Breast epithelium (tissue), 4 donors: ENCODE measurements around the gene LRRC57. TPM values are rescaled to one million over a fixed set of nuclear protein-coding genes. Genes with fewer than 3 reads are reported as not detected.

Source experiments
- DNase-seq, 2 donors: peaks; one replicate each; pipeline ENCODE4 v3.0.0-alpha.2; 2019; ENCODE audit warnings: low spot score in 2 of 2
- H3K27ac ChIP-seq, 2 donors: fragments of 200-600 bp; sonication (generic) in 1 of 2; one replicate each; pipeline ENCODE4 v1.5.1; 2016 to 2019; ENCODE audit warnings: mild to moderate bottlenecking in 1 of 2
- H3K27me3 ChIP-seq, 2 donors: fragments of 200-600 bp; sonication (generic) in 1 of 2; one replicate each; pipeline versions ENCODE4 v1.5.1 to v1.6.0; 2017 to 2019; ENCODE audit warnings: control low read depth in 1 of 2, mild to moderate bottlenecking in 1 of 2
- H3K36me3 ChIP-seq: fragments of 200-600 bp; one replicate; pipeline ENCODE4 v1.5.1; 2019
- H3K4me1 ChIP-seq, 2 donors: fragments of 200-600 bp; sonication (generic); one replicate each; pipeline ENCODE4 v1.5.1; 2016 to 2019; ENCODE audit warnings: control low read depth in 1 of 2
- H3K4me3 ChIP-seq, 3 donors: fragments of 200-600 bp; sonication (generic); 1 replicate in 2 of 3; 2 replicates in 1 of 3; pipeline ENCODE4 v1.5.1; 2016 to 2019; ENCODE audit warnings: mild to moderate bottlenecking in 3 of 3, moderate library complexity in 2 of 3
- H3K9me3 ChIP-seq, 2 donors: fragments of 200-600 bp; sonication (generic) in 1 of 2; one replicate each; pipeline ENCODE4 v1.5.1; 2016 to 2019; ENCODE audit warnings: control low read depth in 1 of 2
- CTCF ChIP-seq, 3 donors: fragments of 450-650 bp; IDR thresholded peaks; one replicate each; pipeline ENCODE4 v1.5.1; 2016 to 2017; ENCODE audit warnings: antibody characterized with exemption in 3 of 3, mild to moderate bottlenecking in 3 of 3, moderate library complexity in 3 of 3
- POLR2A ChIP-seq: fragments of 450-650 bp; IDR thresholded peaks from one replicate; pipeline ENCODE4 v1.6.1; 2016; ENCODE audit warnings: antibody characterized with exemption, mild to moderate bottlenecking, moderate library complexity
- POLR2AphosphoS5 ChIP-seq, 3 donors: sonication (generic); formaldehyde crosslinking; IDR thresholded peaks; one replicate each; pipeline ENCODE4 v1.6.1; 2017; ENCODE audit warnings: antibody characterized with exemption in 3 of 3
- intact Hi-C: fragments of 100-400 bp; cut with DNase I; formaldehyde crosslinking; loops from one replicate; pipeline ENCODE4 v1.15.1; 2023; ENCODE audit warnings: low total_unique reads
- total RNA-seq, 3 donors: library from RNA; depleted of rRNA; stranded (reverse); fragments of >200 nt; gene quantifications; one replicate each; pipeline ENCODE4 v1.1.0, GENCODE V29; 2016

Gene LRRC57
- 10 to 100 TPM; 20.3 to 23.3 (median 23.3) TPM for total RNA-seq

- H3K27ac ChIP-seq, result peak within 1 kb of the TSS; percentile 87 to 95
- H3K4me1 ChIP-seq, result peaks cover 6 to 13% of the 10 kb centered on the region in 2 donors
- no peaks in the 10 kb centered on the region for H3K36me3 ChIP-seq
- intact Hi-C loops, result loop anchor here (5.0 kb wide), 1 partner anchor 179 kb away; no protein-coding TSS in a partner anchor
- H3K9me3 ChIP-seq, result no peaks in the 10 kb centered on the region
- DNase-seq, result peak; percentile 71 to 87
- TF ChIP-seq POLR2AphosphoS5 (IDR thresholded peaks at IDR 0.05), result peak; percentile 89 to 97 (median 90)
- peak in 1 of 3 donors; percentile 31 for TF ChIP-seq CTCF (IDR thresholded peaks at IDR 0.05)
- TF ChIP-seq POLR2A, result peak; percentile 92
- no peaks in the 10 kb centered on the region for H3K27me3 ChIP-seq
- peak within 1 kb of the TSS; percentile 72 to 87 (median 82) for H3K4me3 ChIP-seq
Measured at GRCh38 chr15:42548249-42549031, at the start of gene LRRC57, which contains the start of gene HAUS2. LRRC57 (minus strand) TSS chr15:42548793; CDS start chr15:42548434, 359 bp downstream. HAUS2 (plus strand) TSS chr15:42548838; CDS start chr15:42548873, 35 bp downstream.

GRCh38 chr15:42595626-42596240, 47.1 kb upstream of the LRRC57 start:
- Histone ChIP-seq H3K36me3 (no peaks in the 10 kb centered on the region), H3K27me3 (no peaks in the 10 kb centered on the region), H3K4me3 (no peak overlapping the region), H3K27ac (peak overlapping the region in 1 of 2 donors; percentile 14), H3K9me3 (no peaks in the 10 kb centered on the region), H3K4me1 (no peaks in the 10 kb centered on the region)
- no peak for TF ChIP-seq CTCF (IDR thresholded peaks at IDR 0.05)
- no peak for TF ChIP-seq POLR2AphosphoS5 (IDR thresholded peaks at IDR 0.05)
- no peak for TF ChIP-seq POLR2A
- intact Hi-C loops, result no loop called here
- no peak for DNase-seq

GRCh38 chr15:42594095-42594494, 45.5 kb upstream of the LRRC57 start:
- Histone ChIP-seq H3K36me3 (no peaks in the 10 kb centered on the region), H3K27me3 (no peaks in the 10 kb centered on the region), H3K9me3 (no peaks in the 10 kb centered on the region), H3K4me3 (no peak overlapping the region), H3K4me1 (no peaks in the 10 kb centered on the region), H3K27ac (peak overlapping the region; percentile 54 to 59)
- intact Hi-C loops, result no loop called here
- TF ChIP-seq POLR2AphosphoS5 (IDR thresholded peaks at IDR 0.05) (no peak), POLR2A (no peak), CTCF (IDR thresholded peaks at IDR 0.05) (no peak)
- no peak for DNase-seq

GRCh38 chr15:42593143-42593542, 44.5 kb upstream of the LRRC57 start:
- intact Hi-C loops, result no loop called here
- Histone ChIP-seq H3K27me3 (no peaks in the 10 kb centered on the region), H3K36me3 (no peaks in the 10 kb centered on the region), H3K27ac (peak overlapping the region; percentile 27 to 84), H3K4me3 (peak overlapping the region in 1 of 3 donors; percentile 18), H3K4me1 (no peaks in the 10 kb centered on the region), H3K9me3 (no peaks in the 10 kb centered on the region)
- TF ChIP-seq POLR2A (no peak), CTCF (IDR thresholded peaks at IDR 0.05) (no peak), POLR2AphosphoS5 (IDR thresholded peaks at IDR 0.05) (no peak)
- DNase-seq, result no peak

- no peaks in the 10 kb centered on the region for H3K4me1 ChIP-seq
- peak overlapping the region in 1 of 3 donors; percentile 18 for H3K4me3 ChIP-seq
- intact Hi-C loops, result no loop called here
- no peaks in the 10 kb centered on the region for H3K27me3 ChIP-seq
- H3K36me3 ChIP-seq, result no peaks in the 10 kb centered on the region
- peak overlapping the region; percentile 27 to 84 for H3K27ac ChIP-seq
- DNase-seq, result no peak
- H3K9me3 ChIP-seq, result no peaks in the 10 kb centered on the region
- no peak for TF ChIP-seq POLR2A
- TF ChIP-seq CTCF (IDR thresholded peaks at IDR 0.05), result no peak
- no peak for TF ChIP-seq POLR2AphosphoS5 (IDR thresholded peaks at IDR 0.05)
Measured at GRCh38 chr15:42592716-42593115, 44.1 kb upstream of the LRRC57 start.
